Nephron progenitor cell (in vitro differentiated cells): Measurements from ENCODE around the gene CILP2.
A peak's percentile ranks its signal among the peaks of the same experiment; 100 is the strongest.

Experiments used
- DNase-seq: peaks from one replicate; pipeline ENCODE4 v3.0.0; 2021
- H3K27ac Mint-ChIP-seq: 2 replicates; pipeline ENCODE4 v1.8.0; 2021; ENCODE audit warnings: mild to moderate bottlenecking, moderate library complexity, mixed read lengths
- H3K27me3 Mint-ChIP-seq: 2 replicates; pipeline ENCODE4 v1.8.0; 2021; ENCODE audit warnings: mild to moderate bottlenecking, low read depth, mixed read lengths; ENCODE audit not compliant: poor library complexity
- H3K36me3 Mint-ChIP-seq: 2 replicates; pipeline ENCODE4 v1.8.0; 2021; ENCODE audit warnings: low read depth, mixed read lengths
- H3K4me1 Mint-ChIP-seq: 2 replicates; pipeline ENCODE4 v1.8.0; 2021; ENCODE audit warnings: mixed read lengths
- H3K4me3 Mint-ChIP-seq: 2 replicates; pipeline ENCODE4 v1.8.0; 2021; ENCODE audit warnings: mild to moderate bottlenecking, moderate library complexity, mixed read lengths
- H3K9me3 Mint-ChIP-seq: 2 replicates; pipeline ENCODE4 v1.8.0; 2021; ENCODE audit warnings: mild to moderate bottlenecking, moderate library complexity, mixed read lengths
- TF ChIP-seq, protein P1 (sequence below): fragments of 200-600 bp; sonication (generic); IDR thresholded peaks from 2 replicates; pipeline ENCODE4 v1.5.0; 2021; ENCODE audit warnings: antibody characterized with exemption

The CILP2 gene

GRCh38 chr19:19505669-19506326 is 32.3 kb upstream of the CILP2 start:
- Mint-ChIP-seq H3K4me3 (no peak overlapping the region), H3K9me3 (no peaks in the 10 kb centered on the region)

DNA sequence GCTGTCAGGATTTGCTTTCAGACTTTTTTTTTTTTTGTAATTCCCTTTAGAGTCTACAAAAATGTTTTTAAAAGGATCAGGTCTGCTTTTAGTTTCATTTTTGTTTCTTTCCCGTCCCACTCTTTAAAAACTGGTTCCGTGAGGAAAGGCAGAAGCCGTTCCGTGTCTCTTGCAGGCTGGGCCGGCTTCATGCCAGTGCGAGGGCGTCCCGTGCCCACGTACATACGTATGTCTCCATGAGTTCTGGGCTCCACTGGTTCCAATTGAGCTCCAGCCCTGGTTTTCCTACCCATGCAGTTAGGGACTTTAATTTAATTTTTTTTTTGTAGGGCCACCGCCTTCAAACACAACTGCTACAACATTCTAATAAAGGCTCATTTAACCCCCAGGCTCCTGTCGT is 31.5 kb upstream of the CILP2 start:
- TF ChIP-seq, protein P1, sequence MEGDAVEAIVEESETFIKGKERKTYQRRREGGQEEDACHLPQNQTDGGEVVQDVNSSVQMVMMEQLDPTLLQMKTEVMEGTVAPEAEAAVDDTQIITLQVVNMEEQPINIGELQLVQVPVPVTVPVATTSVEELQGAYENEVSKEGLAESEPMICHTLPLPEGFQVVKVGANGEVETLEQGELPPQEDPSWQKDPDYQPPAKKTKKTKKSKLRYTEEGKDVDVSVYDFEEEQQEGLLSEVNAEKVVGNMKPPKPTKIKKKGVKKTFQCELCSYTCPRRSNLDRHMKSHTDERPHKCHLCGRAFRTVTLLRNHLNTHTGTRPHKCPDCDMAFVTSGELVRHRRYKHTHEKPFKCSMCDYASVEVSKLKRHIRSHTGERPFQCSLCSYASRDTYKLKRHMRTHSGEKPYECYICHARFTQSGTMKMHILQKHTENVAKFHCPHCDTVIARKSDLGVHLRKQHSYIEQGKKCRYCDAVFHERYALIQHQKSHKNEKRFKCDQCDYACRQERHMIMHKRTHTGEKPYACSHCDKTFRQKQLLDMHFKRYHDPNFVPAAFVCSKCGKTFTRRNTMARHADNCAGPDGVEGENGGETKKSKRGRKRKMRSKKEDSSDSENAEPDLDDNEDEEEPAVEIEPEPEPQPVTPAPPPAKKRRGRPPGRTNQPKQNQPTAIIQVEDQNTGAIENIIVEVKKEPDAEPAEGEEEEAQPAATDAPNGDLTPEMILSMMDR = no peak
- DNase-seq = no peak
- Mint-ChIP-seq H3K27ac (peak overlapping the region; percentile 75), H3K27me3 (no peaks in the 10 kb centered on the region), H3K4me1 (peaks cover 21% of the 10 kb centered on the region), H3K36me3 (peaks cover 47% of the 10 kb centered on the region), H3K4me3 (no peak overlapping the region), H3K9me3 (no peaks in the 10 kb centered on the region)

More at GRCh38 chr19:19505669-19506326, 32.3 kb upstream of the CILP2 start:
- no peaks in the 10 kb centered on the region for H3K27me3 Mint-ChIP-seq
- peaks cover 21% of the 10 kb centered on the region for H3K4me1 Mint-ChIP-seq
- H3K27ac Mint-ChIP-seq = peak overlapping the region; percentile 48
- DNase-seq = no peak
- TF ChIP-seq, protein P1 = no peak
- peaks cover 52% of the 10 kb centered on the region for H3K36me3 Mint-ChIP-seq

- DNase-seq = no peak
- Mint-ChIP-seq H3K27ac (peak overlapping the region; percentile 82), H3K27me3 (no peaks in the 10 kb centered on the region), H3K4me1 (peaks cover 24% of the 10 kb centered on the region), H3K36me3 (peaks cover 43% of the 10 kb centered on the region), H3K4me3 (no peak overlapping the region), H3K9me3 (no peaks in the 10 kb centered on the region)
- TF ChIP-seq, protein P1 = no peak
Observed at GRCh38 chr19:19507354-19507753, 30.7 kb upstream of the CILP2 start.

DNA sequence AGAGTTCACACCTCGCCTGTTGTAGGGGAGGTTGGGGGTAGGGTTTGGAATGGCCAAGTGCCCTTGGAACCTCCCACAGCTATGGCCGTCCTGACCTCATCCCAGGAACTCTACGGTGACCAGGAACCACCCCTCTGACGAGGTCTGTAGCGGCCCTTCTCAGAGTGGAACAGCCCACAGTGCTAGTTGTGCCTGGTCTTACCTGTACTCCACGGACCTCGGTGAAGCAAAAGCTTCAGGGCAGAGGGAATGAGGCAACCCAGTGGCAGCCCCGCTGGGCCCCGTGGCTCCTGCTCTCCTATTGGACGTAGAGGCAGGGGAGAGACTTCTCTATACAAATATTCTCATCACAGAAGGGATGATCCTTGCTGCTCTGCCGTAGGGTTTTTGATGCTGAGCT is 29.8 kb upstream of the CILP2 start:
- TF ChIP-seq, protein P1 = no peak
- no peaks in the 10 kb centered on the region for H3K27me3 Mint-ChIP-seq
- peaks cover 25% of the 10 kb centered on the region for H3K4me1 Mint-ChIP-seq
- DNase-seq = no peak
- no peak overlapping the region for H3K4me3 Mint-ChIP-seq
- H3K9me3 Mint-ChIP-seq = no peaks in the 10 kb centered on the region
- H3K36me3 Mint-ChIP-seq = peaks cover 36% of the 10 kb centered on the region
- peak overlapping the region; percentile 82 for H3K27ac Mint-ChIP-seq

DNA sequence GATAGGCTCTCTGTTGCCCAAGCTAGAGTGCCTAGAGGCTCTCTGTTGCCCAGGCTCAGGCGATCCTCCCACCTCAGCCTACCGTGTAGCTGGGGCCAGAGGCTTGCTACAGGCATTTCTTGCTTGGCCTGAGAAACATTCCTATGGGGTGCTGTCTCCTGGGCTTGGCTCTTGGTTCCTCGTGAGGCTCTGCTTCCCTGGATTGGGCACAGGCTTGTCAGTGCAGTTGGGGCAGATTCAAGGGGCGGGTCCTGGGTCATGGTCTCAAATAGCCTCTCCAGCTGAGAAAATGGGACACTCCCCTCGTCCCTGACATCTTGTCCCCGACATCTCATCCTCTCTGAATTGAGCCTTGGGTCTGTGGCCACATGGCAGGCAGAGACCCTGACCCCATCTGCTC is 27.6 kb upstream of the CILP2 start:
- peaks cover 24% of the 10 kb centered on the region for H3K36me3 Mint-ChIP-seq
- no peak overlapping the region for H3K27ac Mint-ChIP-seq
- no peaks in the 10 kb centered on the region for H3K27me3 Mint-ChIP-seq
- H3K4me3 Mint-ChIP-seq = no peak overlapping the region
- TF ChIP-seq, protein P1 = no peak
- no peak for DNase-seq
- H3K9me3 Mint-ChIP-seq = no peaks in the 10 kb centered on the region
- H3K4me1 Mint-ChIP-seq = peaks cover 25% of the 10 kb centered on the region

DNA sequence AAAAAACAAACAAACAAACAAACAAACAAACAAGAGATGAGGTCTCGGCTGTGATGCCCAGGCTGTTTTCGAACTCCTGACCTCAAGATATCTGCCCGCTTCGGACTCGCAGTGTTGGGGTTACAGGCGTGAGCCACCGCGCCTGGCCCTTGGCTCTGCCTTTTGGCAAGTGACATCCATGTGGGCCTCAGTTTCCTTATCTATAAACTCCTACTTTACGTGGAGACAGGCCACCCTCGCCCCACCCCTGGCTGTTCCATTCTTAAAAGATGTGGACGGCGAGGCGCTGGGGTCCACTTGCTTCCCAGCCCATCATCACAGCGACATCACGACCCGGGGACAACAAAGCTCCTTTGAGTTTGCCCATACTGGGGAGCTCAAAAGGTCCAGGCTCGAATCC is 24.4 kb upstream of the CILP2 start:
- H3K4me3 Mint-ChIP-seq = no peak overlapping the region

More for the DNA sequence above, 24.4 kb upstream of the CILP2 start:
- Mint-ChIP-seq H3K4me1 (peaks cover 16% of the 10 kb centered on the region), H3K9me3 (no peaks in the 10 kb centered on the region), H3K27ac (no peak overlapping the region), H3K27me3 (no peaks in the 10 kb centered on the region), H3K36me3 (peaks cover 11% of the 10 kb centered on the region)
- DNase-seq = no peak
- TF ChIP-seq, protein P1 = no peak
